NCI-H2196 (cell line): ENCODE data around the gene KLK6.
A peak's percentile ranks its signal among the peaks of the same experiment; 100 is the strongest.
"Not testable (repeated sequence)": the region's sequence is repeated elsewhere in the genome, so short reads cannot be mapped to it uniquely, and the experiment has no call there.

ENCODE experiments used
- DNase-seq: peaks from one replicate; lab custom pipeline; 2025; ENCODE audit not compliant: unreplicated experiment; lab: John Stamatoyannopoulos, UW

KLK6 gene

GRCh38 chr19:50994129-50994528 is 24.7 kb upstream of the KLK6 start:
- DNase-seq, result no peak

GRCh38 chr19:50992666-50993035 is 23.3 kb upstream of the KLK6 start:
- DNase-seq, result no peak

GRCh38 chr19:50984416-50984815 is 15.0 kb upstream of the KLK6 start:
- not testable (repeated sequence) for DNase-seq

GRCh38 chr19:50983625-50984292 is 14.4 kb upstream of the KLK6 start, which contains the start of gene KLK7:
Gene KLK7, minus strand, starts transcription at chr19:50983917. Its CDS starts 1,518 bp downstream, at chr19:50982399.
- DNase-seq, result no peak

GRCh38 chr19:50982186-50982585 is 12.8 kb upstream of the KLK6 start:
- no peak for DNase-seq

- no peak for DNase-seq
Measured at GRCh38 chr19:50981587-50982146, 12.3 kb upstream of the KLK6 start.

- DNase-seq, result no peak
Measured at GRCh38 chr19:50980208-50980607, 10.8 kb upstream of the KLK6 start.

- DNase-seq, result no peak
Measured at GRCh38 chr19:50979758-50980157, 10.4 kb upstream of the KLK6 start.

GRCh38 chr19:50978772-50979390 is 9.5 kb upstream of the KLK6 start:
- DNase-seq, result no peak

- DNase-seq, result no peak
Measured at GRCh38 chr19:50977626-50978025, 8.2 kb upstream of the KLK6 start.

- DNase-seq, result peak; percentile 19
Measured at GRCh38 chr19:50975766-50976165, 6.4 kb upstream of the KLK6 start.

- DNase-seq, result no peak
Measured at GRCh38 chr19:50974702-50975556, 5.5 kb upstream of the KLK6 start.

GRCh38 chr19:50972795-50973376 is 3.5 kb upstream of the KLK6 start:
- no peak for DNase-seq

GRCh38 chr19:50969810-50970209 is 419 bp upstream of the KLK6 start:
- not testable (repeated sequence) for DNase-seq

GRCh38 chr19:50968716-50969412 is 527 bp downstream of the KLK6 start:
- no peak for DNase-seq

- DNase-seq, result no peak
Measured at GRCh38 chr19:50967929-50968715, 1.3 kb downstream of the KLK6 start.

- no peak for DNase-seq
Measured at GRCh38 chr19:50964266-50964665, 5.1 kb downstream of the KLK6 start.

- DNase-seq, result no peak
Measured at GRCh38 chr19:50963381-50963780, 6.0 kb downstream of the KLK6 start.

GRCh38 chr19:50962245-50962644 is 7.1 kb downstream of the KLK6 start:
- no peak for DNase-seq
